CD4-positive, alpha-beta T cell treated with Interferon gamma for 1 hour (primary cell): ENCODE results near the gene BMP7.
"Not testable (repeated sequence)": the region's sequence is repeated elsewhere in the genome, so short reads cannot be mapped to it uniquely, and the experiment has no call there.

Experiments used
- DNase-seq: peaks from one replicate; pipeline ENCODE4 v3.0.0-alpha.2; 2020

The BMP7 gene

GRCh38 chr20:57163041-57163440 is 103.4 kb downstream of the BMP7 start:
- DNase-seq = no peak

DNA sequence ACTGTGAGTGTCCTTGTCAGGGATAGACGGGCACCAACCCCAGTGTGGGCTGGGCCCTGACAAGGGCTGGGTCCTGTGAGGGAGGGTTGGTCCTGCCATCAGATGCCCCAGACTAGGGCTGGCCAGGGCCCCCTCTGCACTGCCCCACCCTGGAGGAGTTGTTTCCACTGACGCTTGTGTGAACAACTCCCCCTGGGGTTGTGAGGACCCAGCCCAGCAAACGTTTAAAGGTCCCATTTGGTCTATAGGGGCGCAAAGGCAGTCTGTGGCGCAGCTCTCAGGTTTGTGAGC is 104.1 kb downstream of the BMP7 start:
- DNase-seq = no peak

DNA sequence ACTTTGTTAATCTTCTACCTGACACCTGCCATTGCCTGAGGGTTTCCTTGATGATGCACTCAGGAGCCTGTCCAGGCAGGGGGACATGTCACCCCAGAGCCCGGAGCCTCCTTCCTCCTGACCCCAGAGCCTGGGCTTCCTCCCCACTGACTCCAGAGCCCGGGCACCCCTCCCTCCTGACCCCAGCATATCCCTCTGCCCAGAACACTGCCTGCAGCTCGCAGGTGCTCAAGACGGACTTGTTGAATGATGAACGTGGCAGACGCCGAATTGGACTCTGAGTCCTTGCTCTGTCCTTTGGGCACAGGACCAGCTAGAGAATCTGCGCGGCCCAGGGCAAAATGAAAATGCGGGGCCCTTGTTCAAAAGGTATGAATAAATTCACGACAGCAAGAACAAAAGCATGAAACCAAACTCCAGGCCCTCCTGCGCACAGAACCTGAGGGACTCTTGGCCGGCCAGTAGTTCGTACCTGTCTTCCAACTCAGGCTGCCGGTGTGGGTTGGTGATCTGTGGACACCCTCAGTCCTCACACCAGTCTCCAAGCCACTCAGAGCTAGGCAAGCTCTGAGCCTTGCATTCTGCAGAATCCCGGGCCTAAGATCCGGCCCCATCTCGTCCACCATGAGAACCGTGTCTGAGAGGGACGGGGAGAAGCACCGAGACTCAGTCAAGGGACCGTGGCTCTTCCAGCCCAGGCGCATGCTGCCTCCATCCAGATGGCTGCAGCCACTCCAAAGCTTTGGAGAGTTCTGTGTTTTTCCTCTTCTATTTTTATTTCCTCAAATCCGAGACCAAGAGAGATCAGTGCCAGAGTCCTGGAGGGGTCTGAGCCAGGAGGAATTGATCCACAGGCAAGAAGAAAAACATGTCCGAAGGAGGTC is 104.7 kb downstream of the BMP7 start:
- no peak for DNase-seq

DNA sequence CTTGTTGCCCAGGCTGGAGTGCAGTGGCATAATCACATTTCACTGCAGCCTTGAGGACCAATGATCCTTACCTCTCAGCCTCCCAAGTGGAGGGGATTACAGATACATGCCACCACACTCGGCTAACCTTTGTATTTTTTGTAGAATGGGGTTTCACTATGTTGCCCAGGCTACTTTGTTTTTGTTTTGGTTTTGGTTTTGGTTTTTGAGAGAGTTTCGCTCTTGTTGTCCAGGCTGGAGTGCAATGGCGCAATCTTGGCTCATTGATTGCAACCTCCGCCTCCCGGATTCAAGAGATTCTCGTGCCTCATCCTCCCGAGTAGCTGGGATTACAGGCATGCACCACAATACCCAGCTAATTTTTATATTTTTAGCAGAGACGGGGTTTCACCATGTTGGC is 105.5 kb downstream of the BMP7 start:
- DNase-seq = no peak

GRCh38 chr20:57159945-57160610 is 106.4 kb downstream of the BMP7 start:
- no peak for DNase-seq

DNA sequence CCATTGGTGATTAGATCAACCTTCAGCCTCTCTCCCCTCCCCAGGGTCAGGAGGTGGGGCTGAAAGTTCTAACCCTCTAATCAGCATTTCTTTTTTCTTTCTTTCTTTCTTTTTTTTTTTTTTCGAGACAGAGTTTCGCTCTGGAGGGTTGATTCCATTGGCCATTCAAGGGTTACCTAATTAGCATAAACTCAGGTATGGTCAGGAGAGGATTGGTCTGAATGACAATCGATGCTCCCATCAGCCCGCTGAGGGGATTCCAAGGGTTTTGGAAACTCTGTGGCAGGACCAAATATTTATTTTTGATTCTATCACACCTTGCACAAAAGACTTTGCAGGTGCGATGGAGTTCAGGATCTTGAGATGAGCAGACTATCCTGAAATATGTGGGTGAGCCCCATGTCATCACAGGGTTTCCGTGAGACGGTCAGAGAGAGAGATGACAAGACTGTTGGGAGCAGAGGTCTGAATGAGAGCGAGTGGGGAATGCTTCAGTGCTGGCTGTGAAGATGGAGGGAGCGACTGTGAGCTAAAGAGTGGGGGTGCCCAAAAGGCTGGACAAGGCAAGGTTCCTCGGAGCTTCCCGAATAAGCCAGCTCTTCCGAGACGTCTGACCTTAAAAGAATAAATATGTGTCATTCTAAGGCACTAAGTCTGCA is 107.1 kb downstream of the BMP7 start:
- DNase-seq = no peak

DNA sequence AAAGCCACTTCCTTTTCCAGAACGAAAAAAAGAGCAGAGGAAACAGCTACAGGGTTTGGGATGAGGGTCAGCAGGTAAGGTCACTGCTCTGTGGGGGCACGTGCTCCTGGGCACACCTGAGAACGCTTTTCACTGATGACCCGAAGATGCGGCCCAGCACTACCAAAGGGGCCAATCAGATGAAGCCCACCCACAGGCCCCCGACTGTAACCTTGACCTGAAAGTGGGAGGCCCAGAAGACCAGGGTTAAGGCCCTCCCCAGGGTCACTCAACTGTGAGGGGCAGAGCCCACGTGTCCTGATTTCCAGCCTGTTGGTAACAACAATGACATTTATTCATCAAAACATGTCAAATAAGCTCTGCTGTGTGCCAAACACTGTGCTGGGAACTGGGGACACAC is 108.0 kb downstream of the BMP7 start:
- no peak for DNase-seq

GRCh38 chr20:57157787-57158186 is 108.7 kb downstream of the BMP7 start:
- not testable (repeated sequence) for DNase-seq

DNA sequence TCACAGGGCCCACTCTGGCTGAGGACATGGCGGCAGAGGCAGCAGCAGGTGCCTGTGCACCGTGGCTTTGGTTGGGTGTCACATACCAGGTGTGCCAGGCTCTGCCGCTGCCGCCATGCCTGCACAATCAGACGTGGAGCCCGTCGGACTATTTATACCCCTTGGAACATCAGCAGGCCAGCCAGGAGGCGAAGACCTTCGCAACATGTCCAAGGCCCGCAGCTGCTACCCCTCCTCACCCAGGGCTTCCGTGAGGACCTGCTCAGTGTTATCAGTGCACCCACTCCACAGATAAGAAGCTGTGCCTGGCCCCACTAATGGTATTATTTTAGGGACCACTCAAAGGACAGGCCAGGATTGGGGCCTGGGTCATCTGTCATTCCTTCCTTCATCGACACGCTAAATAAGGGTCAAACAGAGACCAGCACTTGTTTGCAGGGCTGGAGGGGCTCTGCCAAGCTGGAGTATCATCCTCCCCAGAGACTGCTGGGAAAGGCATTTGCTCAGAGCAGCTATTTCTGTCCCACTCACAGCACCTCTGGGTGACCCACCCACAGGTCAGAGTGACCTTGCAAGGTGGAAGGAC is 109.2 kb downstream of the BMP7 start:
- no peak for DNase-seq

DNA sequence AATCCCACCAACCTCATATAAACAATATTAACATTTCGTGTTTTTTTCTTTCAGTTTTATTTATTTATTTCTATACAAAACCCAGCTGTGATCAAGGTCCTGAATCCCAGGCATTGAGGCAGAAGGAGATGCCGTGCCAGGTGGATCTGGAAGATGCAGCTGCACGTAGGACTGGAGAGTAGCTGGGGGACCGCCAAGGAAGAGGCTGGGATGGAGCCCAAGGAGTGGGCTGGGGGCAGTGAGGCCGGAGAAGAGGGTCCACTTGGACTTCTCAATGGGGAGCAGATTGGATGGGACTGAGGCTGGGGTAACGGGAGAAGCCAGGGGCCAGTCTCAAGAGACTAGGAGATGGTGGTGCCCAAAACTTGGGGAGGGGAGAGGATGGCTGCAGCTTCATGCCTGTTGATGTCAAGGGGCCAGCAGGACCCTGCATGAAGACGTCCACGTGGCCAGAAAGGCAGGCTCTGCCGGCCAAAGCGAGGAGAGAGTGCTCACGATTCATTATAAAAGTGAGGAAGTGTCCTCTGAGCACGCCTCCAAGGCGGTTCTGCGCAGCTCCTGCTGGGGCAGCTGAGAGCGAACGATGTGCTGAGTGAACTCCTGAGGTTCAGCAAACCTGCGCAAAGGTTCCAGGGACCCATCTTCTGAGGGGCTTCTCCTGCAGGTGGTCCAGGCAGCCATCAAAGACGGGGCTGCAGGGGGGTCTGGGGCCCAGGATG is 110.3 kb downstream of the BMP7 start:
- DNase-seq = no peak

DNA sequence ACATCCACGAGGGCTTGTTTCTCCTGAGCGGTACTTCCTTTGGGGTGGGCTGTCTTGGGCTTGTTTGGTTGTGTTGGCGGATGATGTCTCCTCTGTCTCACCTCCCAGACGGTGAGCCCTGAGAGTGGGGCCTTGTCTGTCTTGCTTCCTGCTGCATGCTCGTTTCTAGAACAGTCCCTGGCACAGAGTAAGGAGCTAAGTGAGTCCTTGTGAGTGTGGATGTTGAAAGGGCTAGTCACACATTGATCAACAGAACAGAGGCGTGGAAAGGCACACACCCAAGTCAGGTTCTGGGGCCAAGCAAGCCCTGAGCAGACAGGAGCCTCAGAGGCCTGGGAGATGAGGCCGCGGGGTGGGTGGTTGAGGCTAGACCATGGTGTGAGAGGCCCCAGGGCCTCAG is 111.0 kb downstream of the BMP7 start:
- no peak for DNase-seq

- no peak for DNase-seq
Measured at GRCh38 chr20:57153238-57153905, 113.1 kb downstream of the BMP7 start.

GRCh38 chr20:57152557-57152956 is 113.9 kb downstream of the BMP7 start:
- no peak for DNase-seq

- no peak for DNase-seq
Measured at GRCh38 chr20:57150559-57150958, 115.9 kb downstream of the BMP7 start.

DNA sequence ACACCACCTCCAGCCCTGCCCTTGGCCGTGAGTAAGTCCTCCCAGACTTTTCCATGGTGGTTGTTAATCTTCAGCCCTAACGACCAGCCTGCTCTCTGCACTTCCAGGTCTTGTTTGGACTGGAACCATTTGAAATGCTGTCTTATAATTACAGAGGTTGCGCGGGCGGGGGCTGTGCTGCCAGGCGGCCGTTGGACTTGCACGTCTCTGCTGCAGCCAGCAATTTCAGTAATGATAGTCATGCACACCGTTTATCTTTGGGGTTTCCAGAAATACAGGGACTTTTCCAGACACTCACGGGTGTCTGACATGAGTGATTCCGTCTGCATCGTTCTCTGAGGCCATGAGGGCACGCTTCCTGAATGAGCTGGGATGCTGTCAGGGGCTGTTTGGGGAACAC is 118.2 kb downstream of the BMP7 start:
- no peak for DNase-seq

GRCh38 chr20:57147185-57147584 is 119.3 kb downstream of the BMP7 start:
- DNase-seq = no peak

GRCh38 chr20:57146155-57146554 is 120.3 kb downstream of the BMP7 start:
- DNase-seq = no peak

DNA sequence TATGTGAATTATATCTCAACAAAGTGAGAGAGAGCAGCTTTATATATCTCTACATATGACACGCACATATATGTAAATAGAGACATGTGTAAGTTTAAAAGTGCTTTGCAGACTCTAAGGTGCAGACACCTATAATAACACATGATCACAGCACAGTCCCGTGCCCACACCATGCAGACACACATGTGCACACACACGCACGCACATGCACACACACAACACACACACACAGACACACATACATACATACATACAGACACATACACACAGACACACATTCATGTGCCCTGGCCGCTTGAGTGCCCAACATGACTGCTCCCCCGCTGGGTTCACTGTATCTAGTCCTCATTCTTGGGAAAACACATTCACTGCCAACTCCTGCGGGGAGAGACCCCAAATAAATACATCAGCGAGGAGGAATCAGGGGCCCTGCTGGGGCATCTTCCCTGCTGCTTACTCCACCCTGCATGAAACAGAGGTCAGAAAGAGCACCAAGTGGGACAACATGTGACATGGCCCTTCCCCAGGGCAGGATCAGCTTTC is 121.3 kb downstream of the BMP7 start:
- DNase-seq = no peak

- DNase-seq = no peak
Measured at GRCh38 chr20:57143173-57143572, 123.3 kb downstream of the BMP7 start.

- DNase-seq = no peak
Measured at GRCh38 chr20:57142667-57143066, 123.8 kb downstream of the BMP7 start.

GRCh38 chr20:57141492-57141891 is 124.9 kb downstream of the BMP7 start:
- DNase-seq = no peak

DNA sequence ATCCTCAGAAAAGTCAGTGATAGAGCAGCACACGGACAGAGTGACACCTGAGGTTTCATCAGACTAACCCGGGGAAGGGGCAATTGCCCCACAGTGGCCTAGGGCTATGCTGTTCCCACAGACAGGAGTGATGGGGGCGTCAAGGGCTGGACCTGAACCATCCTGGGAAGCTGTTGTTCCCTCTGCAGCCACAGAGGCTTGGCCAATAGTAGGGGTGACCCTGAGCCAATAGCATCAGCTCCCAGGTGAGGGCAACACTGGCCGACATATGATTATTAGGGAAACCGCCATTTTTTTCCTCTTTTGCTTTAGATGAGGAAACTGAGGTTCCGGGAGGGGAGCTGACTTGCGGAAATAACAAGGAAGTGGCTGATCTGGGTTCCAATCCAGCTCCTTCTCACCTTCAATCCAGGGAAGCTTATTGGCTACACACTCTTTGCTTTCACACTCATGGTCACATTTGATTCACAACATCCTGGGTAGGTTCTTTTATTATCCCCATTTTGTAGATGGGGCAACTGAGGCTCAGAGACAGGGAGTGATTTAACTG is 126.0 kb downstream of the BMP7 start:
- DNase-seq = no peak
